CD4-positive, alpha-beta T cell (primary cell): ENCODE measurements around the gene TMEM132D. TPM values are rescaled to one million over a fixed set of nuclear protein-coding genes. Genes with fewer than 3 reads are reported as not detected.

Source experiments
- ATAC-seq: fragments of 200-7000 bp; cut with Tn5 transposase; one replicate; pipeline ENCODE4 v1.10.0; 2022; ENCODE audit warnings: mild to moderate bottlenecking; ENCODE audit not compliant: poor library complexity
- CTCF ChIA-PET: fragments of 350-600 bp; sonication (Branson Sonifier 250); formaldehyde crosslinking; loops from one replicate; lab custom pipeline; 2021; ENCODE audit warnings: antibody characterized with exemption, inconsistent platforms; lab: Charles Lee
- POLR2A ChIA-PET: fragments of 350-600 bp; sonication (Branson Sonifier 250); formaldehyde crosslinking; loops from one replicate; lab custom pipeline; 2021; ENCODE audit warnings: antibody characterized with exemption, inconsistent platforms; lab: Charles Lee
- DNase-seq, 14 experiments: peaks; one replicate each; pipeline ENCODE4 v3.0.0-alpha.2; 2013 to 2020; ENCODE audit warnings: mixed read lengths in 2 of 14
- H3K27ac ChIP-seq, 2 donors: one replicate each; pipeline versions ENCODE4 v1.5.1 to v1.7.0; 2013; ENCODE audit warnings: low read length in 2 of 2, low read depth in 1 of 2, mild to moderate bottlenecking in 1 of 2
- H3K27me3 ChIP-seq, 2 experiments: 1 replicate in 1 of 2; 2 replicates in 1 of 2; pipeline versions ENCODE4 v1.6.1 to v1.7.0; 2013; ENCODE audit warnings: low read length in 2 of 2, control low read depth in 1 of 2, mild to moderate bottlenecking in 1 of 2, moderate library complexity in 1 of 2; ENCODE audit not compliant: insufficient read depth in 2 of 2, control insufficient read depth in 1 of 2
- H3K36me3 ChIP-seq: one replicate; pipeline ENCODE4 v1.6.1; 2013; ENCODE audit warnings: low read length, control low read depth; ENCODE audit not compliant: insufficient read depth
- H3K4me1 ChIP-seq: one replicate; pipeline ENCODE4 v1.6.1; 2013; ENCODE audit warnings: low read length, control low read depth; ENCODE audit not compliant: insufficient read depth
- H3K4me3 ChIP-seq: one replicate; pipeline ENCODE4 v1.5.1; 2013; ENCODE audit warnings: mild to moderate bottlenecking, low read length, moderate library complexity
- H3K9me3 ChIP-seq, 2 experiments: 1 replicate in 1 of 2; 2 replicates in 1 of 2; pipeline versions ENCODE4 v1.6.1 to v1.7.0; 2013; ENCODE audit warnings: low read length in 2 of 2, mild to moderate bottlenecking in 2 of 2, control low read depth in 1 of 2, moderate library complexity in 1 of 2; ENCODE audit not compliant: control insufficient read depth in 1 of 2, insufficient read depth in 1 of 2
- H3K27ac Mint-ChIP-seq: one replicate; pipeline ENCODE4 v1.8.0; 2020; ENCODE audit warnings: mixed read lengths
- H3K27me3 Mint-ChIP-seq: one replicate; pipeline ENCODE4 v1.8.0; 2021; ENCODE audit warnings: mixed read lengths
- H3K36me3 Mint-ChIP-seq: one replicate; pipeline ENCODE4 v1.8.0; 2021; ENCODE audit warnings: low read depth, mixed read lengths
- H3K4me1 Mint-ChIP-seq: one replicate; pipeline ENCODE4 v1.8.0; 2021; ENCODE audit warnings: low read depth, mixed read lengths
- H3K4me3 Mint-ChIP-seq: one replicate; pipeline ENCODE4 v1.8.0; 2020; ENCODE audit warnings: mild to moderate bottlenecking, mixed read lengths
- H3K9me3 Mint-ChIP-seq: one replicate; pipeline ENCODE4 v1.8.0; 2020; ENCODE audit warnings: mixed read lengths
- CTCF ChIP-seq: fragments of 200-600 bp; IDR thresholded peaks from one replicate; pipeline ENCODE4 v1.8.0; 2022; ENCODE audit warnings: antibody characterized with exemption, mild to moderate bottlenecking
- intact Hi-C, 2 experiments: fragments of 100-400 bp; cut with DNase I in 1 of 2; cut with micrococcal nuclease in 1 of 2; formaldehyde crosslinking; loops; one replicate each; pipeline versions ENCODE4 v1.15.1 to v1.9.0; 2023 to 2025; cut with DNase I, micrococcal nuclease
- total RNA-seq, 174 experiments: library from RNA in 2 of 174; stranded (reverse) in 2 of 174; gene quantifications; one replicate each; pipeline ENCODE4 v1.2.3 and lab custom pipeline; 2021 to 2026

TMEM132D gene
- total RNA-seq, 2 experiments from 2014 or later, result not detected

GRCh38 chr12:129854591-129854990, 49.2 kb downstream of the TMEM132D start:
- Histone ChIP-seq H3K9me3 (peaks cover 0 to 8% of the 10 kb centered on the region in 2 experiments), H3K36me3 (no peaks in the 10 kb centered on the region), H3K27me3 (no peaks in the 10 kb centered on the region), H3K4me3 (no peak overlapping the region), H3K4me1 (no peaks in the 10 kb centered on the region), H3K27ac (no peak overlapping the region)
- POLR2A ChIA-PET, result no interaction called here
- Mint-ChIP-seq H3K36me3 (no peaks in the 10 kb centered on the region), H3K4me3 (no peak overlapping the region), H3K4me1 (no peaks in the 10 kb centered on the region), H3K27ac (no peak overlapping the region), H3K27me3 (no peaks in the 10 kb centered on the region), H3K9me3 (peaks cover 2% of the 10 kb centered on the region)
- CTCF ChIA-PET, result no interaction called here
- intact Hi-C loops, result no loop called here
- ATAC-seq, result no peak
- TF ChIP-seq CTCF, result no peak
- no peak for DNase-seq

- Mint-ChIP-seq H3K27me3 (peaks cover 4% of the 10 kb centered on the region), H3K4me3 (no peak overlapping the region), H3K9me3 (peaks cover 2% of the 10 kb centered on the region), H3K27ac (no peak overlapping the region), H3K4me1 (no peaks in the 10 kb centered on the region), H3K36me3 (no peaks in the 10 kb centered on the region)
- H3K9me3 ChIP-seq, result peaks cover 0 to 8% of the 10 kb centered on the region in 2 experiments
- ChIA-PET CTCF (no interaction called here), POLR2A (no interaction called here)
- no peaks in the 10 kb centered on the region for H3K36me3 ChIP-seq
- H3K27me3 ChIP-seq, result no peaks in the 10 kb centered on the region
- H3K4me1 ChIP-seq, result no peaks in the 10 kb centered on the region
- ATAC-seq, result no peak
- DNase-seq, result no peak
- TF ChIP-seq CTCF, result no peak
- no peak overlapping the region for H3K4me3 ChIP-seq
- no peak overlapping the region for H3K27ac ChIP-seq
- intact Hi-C loops, result no loop called here
Measured at GRCh38 chr12:129851296-129851695, 52.5 kb downstream of the TMEM132D start.

GRCh38 chr12:129848876-129849275, 54.9 kb downstream of the TMEM132D start:
- no peaks in the 10 kb centered on the region for H3K36me3 ChIP-seq
- no peaks in the 10 kb centered on the region for H3K4me1 ChIP-seq
- ChIA-PET POLR2A (no interaction called here), CTCF (no interaction called here)
- intact Hi-C loops, result no loop called here
- ATAC-seq (no peak), DNase-seq (no peak)
- no peak overlapping the region for H3K27ac Mint-ChIP-seq
- no peak for TF ChIP-seq CTCF
- H3K9me3 ChIP-seq, result peaks cover 0 to 3% of the 10 kb centered on the region in 2 experiments
- H3K4me3 Mint-ChIP-seq, result no peak overlapping the region
- H3K27ac ChIP-seq, result no peak overlapping the region
- H3K27me3 Mint-ChIP-seq, result peaks cover 4% of the 10 kb centered on the region
- no peaks in the 10 kb centered on the region for H3K27me3 ChIP-seq
- no peaks in the 10 kb centered on the region for H3K4me1 Mint-ChIP-seq
- no peak overlapping the region for H3K4me3 ChIP-seq
- H3K36me3 Mint-ChIP-seq, result no peaks in the 10 kb centered on the region
- H3K9me3 Mint-ChIP-seq, result peaks cover 2% of the 10 kb centered on the region
